Esophagus squamous epithelium (tissue), 5 donors: ENCODE measurements around the gene CNTN4. TPM values are rescaled to one million over a fixed set of nuclear protein-coding genes. Genes with fewer than 3 reads are reported as not detected.

Experiments used
- DNase-seq: peaks from one replicate; lab custom pipeline; 2025; lab: John Stamatoyannopoulos, UW
- H3K27ac ChIP-seq, 4 donors: fragments of 200-600 bp; sonication (generic); one replicate each; pipeline ENCODE4 v1.5.1; 2016 to 2019; ENCODE audit warnings: mild to moderate bottlenecking in 1 of 4
- H3K27me3 ChIP-seq, 4 donors: fragments of 200-600 bp; sonication (generic); 1 replicate in 3 of 4; 2 replicates in 1 of 4; pipeline versions ENCODE4 v1.5.1 to v1.6.0; 2017 to 2021; ENCODE audit warnings: antibody characterized with exemption in 1 of 4
- H3K36me3 ChIP-seq, 3 donors: fragments of 200-600 bp; sonication (generic); one replicate each; pipeline ENCODE4 v1.5.1; 2016 to 2019
- H3K4me1 ChIP-seq, 3 donors: fragments of 200-600 bp; sonication (generic); one replicate each; pipeline ENCODE4 v1.5.1; 2017 to 2019
- H3K4me3 ChIP-seq, 4 donors: fragments of 200-600 bp; sonication (generic); 1 replicate in 3 of 4; 2 replicates in 1 of 4; pipeline ENCODE4 v1.5.1; 2016 to 2019; ENCODE audit warnings: mild to moderate bottlenecking in 2 of 4, moderate library complexity in 1 of 4
- H3K9me3 ChIP-seq, 3 donors: fragments of 200-600 bp; sonication (generic); one replicate each; pipeline ENCODE4 v1.5.1; 2016 to 2019
- POLR2A ChIP-seq, 4 donors: fragments of 450-650 bp; IDR thresholded peaks; one replicate each; pipeline ENCODE4 v1.6.1; 2017; ENCODE audit warnings: antibody characterized with exemption in 4 of 4, mild to moderate bottlenecking in 4 of 4, moderate library complexity in 3 of 4
- WGBS, 2 donors: methylation state at CpG; one replicate each; pipeline ENCODE4 v1.1.5; 2018; 5-methylcytosine and 5-hydroxymethylcytosine counted together
- intact Hi-C: fragments of 100-400 bp; cut with DNase I; formaldehyde crosslinking; loops from one replicate; pipeline ENCODE4 v1.15.0; 2022
- total RNA-seq, 4 donors: library from RNA; depleted of rRNA; stranded (reverse); fragments of >200 nt; gene quantifications; one replicate each; pipeline ENCODE4 v1.1.0, GENCODE V29; 2016
- TF ChIP-seq, protein P1 (sequence below), 6 experiments: fragments of 450-650 bp in 4 of 6; fragments of 200-600 bp in 2 of 6; sonication (generic) in 2 of 6; IDR thresholded peaks; one replicate each; pipeline ENCODE4 v1.5.1; 2016 to 2019; ENCODE audit warnings: antibody characterized with exemption in 6 of 6, mild to moderate bottlenecking in 4 of 6, moderate library complexity in 4 of 6
- donor health status: DM: yes; HTN: yes; CAD: no.

CNTN4 gene
- total RNA-seq, 4 donors from 2014 or later, result 0.31 to 8.5 (median 3.5) TPM

DNA sequence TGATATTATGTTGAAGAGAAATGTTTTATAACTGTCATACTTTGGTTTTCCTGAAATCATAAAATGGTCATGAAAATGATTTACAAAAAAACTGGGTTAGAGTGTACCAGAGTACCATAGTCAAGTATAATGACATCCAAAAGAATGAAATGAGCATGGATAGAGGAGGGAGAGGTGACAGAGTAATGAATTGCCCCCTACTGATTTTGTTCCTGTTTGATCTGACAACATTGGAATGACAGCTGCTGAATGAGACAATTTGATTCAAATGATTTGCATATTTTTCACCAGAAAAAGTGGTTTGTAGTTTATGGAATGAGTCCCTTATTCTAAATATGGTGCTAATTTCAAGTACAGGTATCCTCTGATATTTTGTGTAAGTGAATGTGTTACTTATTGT lies 271.7 kb downstream of the CNTN4 start:
- H3K36me3 ChIP-seq, result no peaks in the 10 kb centered on the region
- no peaks in the 10 kb centered on the region for H3K4me1 ChIP-seq
- DNase-seq, result no peak
- no peaks in the 10 kb centered on the region for H3K9me3 ChIP-seq
- H3K27me3 ChIP-seq, result no peaks in the 10 kb centered on the region
- H3K27ac ChIP-seq, result no peak overlapping the region
- TF ChIP-seq, protein P1, sequence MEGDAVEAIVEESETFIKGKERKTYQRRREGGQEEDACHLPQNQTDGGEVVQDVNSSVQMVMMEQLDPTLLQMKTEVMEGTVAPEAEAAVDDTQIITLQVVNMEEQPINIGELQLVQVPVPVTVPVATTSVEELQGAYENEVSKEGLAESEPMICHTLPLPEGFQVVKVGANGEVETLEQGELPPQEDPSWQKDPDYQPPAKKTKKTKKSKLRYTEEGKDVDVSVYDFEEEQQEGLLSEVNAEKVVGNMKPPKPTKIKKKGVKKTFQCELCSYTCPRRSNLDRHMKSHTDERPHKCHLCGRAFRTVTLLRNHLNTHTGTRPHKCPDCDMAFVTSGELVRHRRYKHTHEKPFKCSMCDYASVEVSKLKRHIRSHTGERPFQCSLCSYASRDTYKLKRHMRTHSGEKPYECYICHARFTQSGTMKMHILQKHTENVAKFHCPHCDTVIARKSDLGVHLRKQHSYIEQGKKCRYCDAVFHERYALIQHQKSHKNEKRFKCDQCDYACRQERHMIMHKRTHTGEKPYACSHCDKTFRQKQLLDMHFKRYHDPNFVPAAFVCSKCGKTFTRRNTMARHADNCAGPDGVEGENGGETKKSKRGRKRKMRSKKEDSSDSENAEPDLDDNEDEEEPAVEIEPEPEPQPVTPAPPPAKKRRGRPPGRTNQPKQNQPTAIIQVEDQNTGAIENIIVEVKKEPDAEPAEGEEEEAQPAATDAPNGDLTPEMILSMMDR (IDR thresholded peaks at IDR 0.05), result no peak
- TF ChIP-seq POLR2A (IDR thresholded peaks at IDR 0.05), result no peak
- H3K4me3 ChIP-seq, result no peak overlapping the region
- intact Hi-C loops, result no loop called here

DNA sequence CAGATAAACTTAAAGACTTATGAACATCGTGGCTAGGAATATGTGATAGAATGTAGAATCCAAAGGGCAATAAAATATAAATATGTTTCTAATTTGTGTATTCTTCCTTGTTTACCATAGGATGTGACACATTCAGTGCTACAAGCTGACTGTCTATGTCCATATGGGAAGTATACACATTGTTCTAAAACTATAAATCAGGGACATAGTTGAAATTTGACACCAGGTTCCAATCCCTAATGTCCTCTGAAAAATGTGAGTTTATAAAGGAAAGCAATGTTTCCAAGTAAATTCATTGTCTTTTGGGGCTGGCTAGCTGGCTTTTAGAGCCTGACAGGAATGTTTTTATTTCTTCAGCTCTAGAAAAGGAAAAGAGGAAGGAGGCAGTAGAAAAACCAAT lies 273.6 kb downstream of the CNTN4 start:
- intact Hi-C loops, result no loop called here
- TF ChIP-seq, protein P1 (IDR thresholded peaks at IDR 0.05), result no peak
- TF ChIP-seq POLR2A (IDR thresholded peaks at IDR 0.05), result no peak

DNA sequence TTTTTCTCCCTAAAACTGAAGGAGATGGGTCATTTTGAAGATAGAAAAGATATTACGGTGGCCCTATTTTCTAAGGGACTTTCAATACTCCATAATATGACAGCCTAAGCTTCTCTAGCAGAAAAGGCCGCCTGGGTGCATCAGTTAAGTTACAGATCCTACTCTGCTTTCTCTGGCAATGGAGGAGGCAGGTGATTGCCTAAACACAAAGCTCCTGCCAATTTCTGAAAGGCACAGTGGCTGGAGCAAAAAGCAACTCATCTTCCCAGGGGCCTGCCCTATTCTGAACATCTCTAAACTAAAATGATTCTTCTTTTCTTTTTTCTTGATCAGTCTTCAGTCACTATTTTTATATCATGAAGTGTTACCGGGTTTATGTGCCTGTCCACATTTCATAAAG lies 276.7 kb downstream of the CNTN4 start:
- Histone ChIP-seq H3K27me3 (no peaks in the 10 kb centered on the region), H3K36me3 (no peaks in the 10 kb centered on the region), H3K27ac (no peak overlapping the region), H3K9me3 (no peaks in the 10 kb centered on the region), H3K4me1 (no peaks in the 10 kb centered on the region), H3K4me3 (no peak overlapping the region)
- DNase-seq, result no peak
- intact Hi-C loops, result no loop called here
- TF ChIP-seq, protein P1 (IDR thresholded peaks at IDR 0.05), result no peak
- no peak for TF ChIP-seq POLR2A (IDR thresholded peaks at IDR 0.05)
- 71 to 79% methylated on average over 3 of the region's 3 CpGs for WGBS, 2 donors

More for the DNA sequence above, 273.6 kb downstream of the CNTN4 start:
- Histone ChIP-seq H3K9me3 (no peaks in the 10 kb centered on the region), H3K36me3 (no peaks in the 10 kb centered on the region), H3K4me3 (no peak overlapping the region), H3K27ac (no peak overlapping the region), H3K27me3 (no peaks in the 10 kb centered on the region), H3K4me1 (no peaks in the 10 kb centered on the region)
- no peak for DNase-seq
- WGBS, 2 donors, result 48 to 63% methylated on average over 1 of the region's 1 CpG

DNA sequence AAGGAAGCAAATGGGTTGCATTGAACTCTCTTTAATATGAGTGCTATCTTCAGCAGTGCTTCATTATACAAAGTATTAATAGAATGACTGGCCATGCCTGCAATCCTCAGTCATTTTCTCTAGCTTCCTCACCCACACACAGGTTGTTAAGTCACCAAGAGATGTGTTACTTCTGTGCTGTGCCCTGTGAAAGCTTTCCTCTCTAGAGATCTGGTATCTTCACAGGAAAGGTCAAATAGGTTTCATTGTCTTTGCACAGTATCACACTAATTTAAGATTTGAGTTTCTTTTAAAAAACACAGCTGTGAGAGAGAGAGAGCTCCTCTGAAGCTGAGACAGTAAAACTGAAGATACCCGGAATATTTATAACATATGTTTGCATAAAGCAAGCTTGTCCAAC lies 278.6 kb downstream of the CNTN4 start:
- H3K27me3 ChIP-seq, result no peaks in the 10 kb centered on the region
- no peak for DNase-seq
- TF ChIP-seq POLR2A (IDR thresholded peaks at IDR 0.05), result no peak
- TF ChIP-seq, protein P1 (IDR thresholded peaks at IDR 0.05), result no peak
- 0 to 67% methylated on average over 1 of the region's 1 CpG for WGBS, 2 donors
- H3K36me3 ChIP-seq, result no peaks in the 10 kb centered on the region
- H3K9me3 ChIP-seq, result no peaks in the 10 kb centered on the region
- H3K4me1 ChIP-seq, result no peaks in the 10 kb centered on the region
- no peak overlapping the region for H3K27ac ChIP-seq
- no peak overlapping the region for H3K4me3 ChIP-seq
- intact Hi-C loops, result no loop called here

DNA sequence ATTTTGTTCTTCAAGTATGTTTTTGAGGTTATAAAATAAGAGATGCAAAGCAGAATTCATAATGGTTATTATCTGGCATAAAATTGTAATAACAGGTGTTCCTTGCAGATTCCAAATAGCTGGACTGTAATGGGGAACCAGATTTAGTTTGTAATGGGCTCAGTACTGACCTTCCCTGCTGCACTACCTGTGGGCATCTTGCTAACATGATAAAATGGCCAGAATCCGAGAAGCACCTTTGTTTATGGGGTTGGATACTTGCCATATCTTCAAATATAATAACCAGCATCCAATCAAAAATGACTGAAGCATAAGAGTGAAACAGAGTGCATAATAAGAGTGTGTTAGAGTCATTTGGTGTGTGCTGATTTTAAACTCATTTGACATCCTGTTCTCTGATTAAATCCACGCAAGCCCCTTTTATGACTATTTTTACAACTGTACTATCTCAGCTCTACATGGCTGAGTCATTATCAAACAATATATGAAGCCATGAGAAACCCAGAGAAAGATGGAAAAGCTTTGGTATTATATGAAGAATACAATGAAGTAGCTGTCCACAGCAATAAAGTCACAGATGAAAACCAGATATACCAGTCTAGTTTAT lies 292.4 kb downstream of the CNTN4 start:
- 46 to 59% methylated on average over 2 of the region's 2 CpGs for WGBS, 2 donors
- intact Hi-C loops, result no loop called here
- H3K4me1 ChIP-seq, result no peaks in the 10 kb centered on the region
- no peak for TF ChIP-seq POLR2A (IDR thresholded peaks at IDR 0.05)
- TF ChIP-seq, protein P1 (IDR thresholded peaks at IDR 0.05), result no peak
- no peak overlapping the region for H3K4me3 ChIP-seq
- H3K27ac ChIP-seq, result no peak overlapping the region
- no peaks in the 10 kb centered on the region for H3K27me3 ChIP-seq
- H3K36me3 ChIP-seq, result no peaks in the 10 kb centered on the region
- DNase-seq, result no peak
- H3K9me3 ChIP-seq, result no peaks in the 10 kb centered on the region
